PC-9 (cell line): Measurements from ENCODE around the gene EPB41L2.
"Not testable (repeated sequence)": the region's sequence is repeated elsewhere in the genome, so short reads cannot be mapped to it uniquely, and the experiment has no call there.

Experiments
- EZH2 ChIP-seq: fragments of 200-600 bp; sonication (generic); IDR thresholded peaks from 2 replicates; pipeline ENCODE4 v1.8.0; 2017; ENCODE audit warnings: antibody characterized with exemption, low read depth
- TF ChIP-seq, protein P1 (sequence below): fragments of 200-600 bp; sonication (generic); conservative IDR thresholded peaks from 2 replicates; pipeline ENCODE4 v1.6.1; 2017; ENCODE audit warnings: mixed run types, antibody characterized with exemption, mild to moderate bottlenecking, moderate library complexity

GRCh38 chr6:131091944-131092343 lies 28.9 kb upstream of the EPB41L2 start:
- TF ChIP-seq, protein P1, sequence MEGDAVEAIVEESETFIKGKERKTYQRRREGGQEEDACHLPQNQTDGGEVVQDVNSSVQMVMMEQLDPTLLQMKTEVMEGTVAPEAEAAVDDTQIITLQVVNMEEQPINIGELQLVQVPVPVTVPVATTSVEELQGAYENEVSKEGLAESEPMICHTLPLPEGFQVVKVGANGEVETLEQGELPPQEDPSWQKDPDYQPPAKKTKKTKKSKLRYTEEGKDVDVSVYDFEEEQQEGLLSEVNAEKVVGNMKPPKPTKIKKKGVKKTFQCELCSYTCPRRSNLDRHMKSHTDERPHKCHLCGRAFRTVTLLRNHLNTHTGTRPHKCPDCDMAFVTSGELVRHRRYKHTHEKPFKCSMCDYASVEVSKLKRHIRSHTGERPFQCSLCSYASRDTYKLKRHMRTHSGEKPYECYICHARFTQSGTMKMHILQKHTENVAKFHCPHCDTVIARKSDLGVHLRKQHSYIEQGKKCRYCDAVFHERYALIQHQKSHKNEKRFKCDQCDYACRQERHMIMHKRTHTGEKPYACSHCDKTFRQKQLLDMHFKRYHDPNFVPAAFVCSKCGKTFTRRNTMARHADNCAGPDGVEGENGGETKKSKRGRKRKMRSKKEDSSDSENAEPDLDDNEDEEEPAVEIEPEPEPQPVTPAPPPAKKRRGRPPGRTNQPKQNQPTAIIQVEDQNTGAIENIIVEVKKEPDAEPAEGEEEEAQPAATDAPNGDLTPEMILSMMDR, result not testable (repeated sequence)
- not testable (repeated sequence) for TF ChIP-seq EZH2
